ENCODE results near the gene XXYLT1. TPM values are rescaled to one million over a fixed set of nuclear protein-coding genes. Genes with fewer than 3 reads are reported as not detected.

The XXYLT1 gene
- total and polyA plus RNA-seq, 2 of the 8 experiments (the other 6 are each of a cell fraction or from before 2014, with no cell fraction given), result 18.9 to 23.8 TPM

GRCh38 chr3:195058336-195059005, 212.5 kb downstream of the XXYLT1 start:
- peaks cover 0 to 5% (median 0%) of the 10 kb centered on the region in 4 experiments; a peak in 3 of 7 replicates for H3K4me1 ChIP-seq (replicated peaks in 1 of 4; ENCODE audit: control insufficient read depth in 3 of 4, insufficient read depth in 4 of 4, low read length in 3 of 4)
- no peak overlapping the region for H3K23ac ChIP-seq (ENCODE audit: insufficient read length)
- no peak for FAIRE-seq
- H2BK15ac ChIP-seq (ENCODE audit: low read length), result no peak overlapping the region
- H3K4me2 ChIP-seq (ENCODE audit: insufficient read depth in 1 of 2, low read depth in 2 of 2, low read length in 2 of 2), result no peak overlapping the region
- no peak overlapping the region for H4K5ac ChIP-seq (ENCODE audit: insufficient read length, low read depth, low read length)
- ChIA-PET POLR2A (ENCODE audit: partially characterized antibody) (interaction anchor here (1.3 kb wide), 1 partner anchor 29 kb away, joined by 3 read pairs; no protein-coding TSS in a partner anchor), CTCF (ENCODE audit: partially characterized antibody) (interaction anchor here (0.5 to 5.0 kb wide), 11 partner anchors 11 to 392 kb away, joined by 3 to 23 read pairs (median 4); no protein-coding TSS in a partner anchor)
- H4K20me1 ChIP-seq (replicated peaks in 1 of 2; ENCODE audit: control insufficient read depth in 1 of 2, insufficient read depth in 2 of 2, low read length in 2 of 2), result no peaks in the 10 kb centered on the region
- H3K79me1 ChIP-seq (ENCODE audit: low read depth, low read length), result no peaks in the 10 kb centered on the region
- H3K23me2 ChIP-seq (ENCODE audit: low read depth, low read length), result no peaks in the 10 kb centered on the region
- H3K27me3 ChIP-seq (replicated peaks in 1 of 4; ENCODE audit: control insufficient read depth in 3 of 4, extremely low read depth in 1 of 4, insufficient read depth in 3 of 4, low read length in 3 of 4), result no peaks in the 10 kb centered on the region
- WGBS, 2 experiments (ENCODE audit: extremely low coverage in 1 of 2, insufficient coverage in 1 of 2, insufficient read length in 1 of 2, insufficient replicate concordance in 2 of 2, low coverage in 1 of 2, low lambda C conversion rate in 2 of 2, missing lambda C conversion rate in 1 of 2), result 91% methylated on average over 15 of the region's 15 CpGs; no CpG with 5 or more reads in 1 of the 2 experiments
- H3K4me3 ChIP-seq (ENCODE audit: extremely low read depth in 1 of 4, insufficient read depth in 2 of 4, low read depth in 3 of 4, low read length in 4 of 4), result no peak overlapping the region
- no peaks in the 10 kb centered on the region for H3K36me3 ChIP-seq (ENCODE audit: control insufficient read depth in 2 of 4, insufficient read depth in 4 of 4, low read length in 3 of 4)
- DNase-seq (ENCODE audit: low read depth in 1 of 2, low spot score in 2 of 2), result no peak
- H2BK12ac ChIP-seq (ENCODE audit: low read depth, low read length), result no peak overlapping the region
- no peak overlapping the region for H2AK5ac ChIP-seq (ENCODE audit: low read depth, low read length)
- TF ChIP-seq RNF2 (IDR thresholded peaks at IDR 0.05; ENCODE audit: borderline replicate concordance, low read depth, low read length, missing control alignments, poor library complexity, severe bottlenecking) (no peak), TBP (IDR thresholded peaks at IDR 0.05; ENCODE audit: low read depth, low read length) (no peak), POU5F1 (IDR thresholded peaks at IDR 0.05; ENCODE audit: low read depth, low read length) (no peak), SP1 (IDR thresholded peaks at IDR 0.05; ENCODE audit: low read depth, low read length) (no peak), KDM1A (IDR thresholded peaks at IDR 0.05; ENCODE audit: borderline replicate concordance, low read length) (no peak), CHD2 (IDR thresholded peaks at IDR 0.05; ENCODE audit: low read length) (no peak), FOSL1 (IDR thresholded peaks at IDR 0.05; ENCODE audit: insufficient read depth, low read depth, low read length) (no peak), SP2 (IDR thresholded peaks at IDR 0.05; ENCODE audit: low read length) (no peak), HDAC2 (IDR thresholded peaks at IDR 0.05; ENCODE audit: borderline replicate concordance in 1 of 2, low read depth in 2 of 2, low read length in 2 of 2) (no peak)
- no peak overlapping the region for H3K14ac ChIP-seq (ENCODE audit: insufficient read length)
- H2BK20ac ChIP-seq (ENCODE audit: low read length), result no peak overlapping the region
- no peak overlapping the region for H2AFZ ChIP-seq (ENCODE audit: low read length)
- H3K56ac ChIP-seq (replicated peaks; ENCODE audit: insufficient read length, low read depth, low read length), result no peak overlapping the region
- no peak overlapping the region for H4K8ac ChIP-seq (ENCODE audit: extremely low read depth, insufficient read depth, low read length)
- no peaks in the 10 kb centered on the region for H3K9me3 ChIP-seq (ENCODE audit: insufficient read depth in 2 of 2, low read depth in 1 of 2, low read length in 1 of 2)
- no peak overlapping the region for H3K18ac ChIP-seq (ENCODE audit: extremely low read depth, low read length)
- no peak overlapping the region for H3K27ac ChIP-seq (ENCODE audit: low read depth, low read length)
- H2BK5ac ChIP-seq (ENCODE audit: low read depth, low read length), result no peak overlapping the region
- no peak overlapping the region for H3K4ac ChIP-seq (replicated peaks; ENCODE audit: insufficient read length, low read depth, low read length)
- H3K79me2 ChIP-seq (ENCODE audit: control insufficient read depth in 1 of 2, insufficient read depth in 2 of 2, low read length in 2 of 2), result no peaks in the 10 kb centered on the region
- H2BK120ac ChIP-seq (replicated peaks; ENCODE audit: low read depth, low read length), result no peak overlapping the region
- no peak overlapping the region for H3K9ac ChIP-seq (replicated peaks in 1 of 4; ENCODE audit: extremely low read depth in 1 of 4, low read depth in 3 of 4, low read length in 3 of 4)
- no peak overlapping the region for H4K91ac ChIP-seq (replicated peaks; ENCODE audit: insufficient read length, low read length)
